Ovary (tissue), 9 donors: ENCODE data around the gene KXD1. TPM values are rescaled to one million over a fixed set of nuclear protein-coding genes. Genes with fewer than 3 reads are reported as not detected.
"Not testable (repeated sequence)": the region's sequence is repeated elsewhere in the genome, so short reads cannot be mapped to it uniquely, and the experiment has no call there.

ENCODE experiments used
- DNase-seq, 5 donors: peaks; one replicate each; pipeline ENCODE4 v3.0.0-alpha.2; 2019 to 2020
- H3K27ac ChIP-seq, 2 donors: fragments of 200-600 bp; one replicate each; pipeline versions ENCODE4 v1.5.1 to v1.8.0; 2019 to 2022
- H3K27me3 ChIP-seq: fragments of 200-600 bp; one replicate; pipeline ENCODE4 v1.8.0; 2022
- H3K36me3 ChIP-seq: fragments of 200-600 bp; sonication (generic); one replicate; pipeline ENCODE4 v1.5.1; 2019
- H3K4me1 ChIP-seq: one replicate; pipeline ENCODE4 v1.8.1; 2013; ENCODE audit warnings: mild to moderate bottlenecking, moderate library complexity; ENCODE audit not compliant: insufficient read depth
- H3K4me3 ChIP-seq: fragments of 200-600 bp; sonication (generic); one replicate; pipeline ENCODE4 v1.5.1; 2017
- H3K9me3 ChIP-seq, 2 donors: fragments of 200-600 bp in 1 of 2; sonication (generic) in 1 of 2; one replicate each; pipeline versions ENCODE4 v1.5.1 to v1.8.1; 2013 to 2019; ENCODE audit warnings: mild to moderate bottlenecking in 1 of 2, moderate library complexity in 1 of 2
- CTCF ChIP-seq, 3 donors: fragments of 450-650 bp in 2 of 3; fragments of 200-600 bp in 1 of 3; IDR thresholded peaks; one replicate each; pipeline versions ENCODE4 v1.5.1 to v1.8.0; 2016 to 2022; ENCODE audit warnings: antibody characterized with exemption in 3 of 3, mild to moderate bottlenecking in 1 of 3
- EP300 ChIP-seq: sonication (generic); formaldehyde crosslinking; IDR thresholded peaks from one replicate; pipeline ENCODE4 v1.6.1; 2017; ENCODE audit warnings: antibody characterized with exemption
- POLR2A ChIP-seq: fragments of 450-650 bp; IDR thresholded peaks from one replicate; pipeline ENCODE4 v1.6.1; 2017; ENCODE audit warnings: antibody characterized with exemption, mild to moderate bottlenecking, moderate library complexity
- WGBS, 3 donors: extraction: QIAGEN DNeasy Blood & Tissue Kit in 1 of 3; methylation state at CpG; one replicate each; pipeline versions ENCODE4 v1.1.5 to v1.1.7; 2013 to 2017; 5-methylcytosine and 5-hydroxymethylcytosine counted together
- intact Hi-C, 4 donors: fragments of 100-400 bp; cut with DNase I; formaldehyde crosslinking; loops; one replicate each; pipeline versions ENCODE4 v1.11.0 to v1.15.1; 2022 to 2023
- polyA plus RNA-seq, 2 donors: library from polyadenylated mRNA; stranded (reverse); fragments of 200-250 nt in 1 of 2; fragments of 350-450 nt in 1 of 2; fragmentation: Illumina TruSeq in 1 of 2; extraction: RNeasy Lipid Tissue Mini Kit (QIAGEN cat#74804) in 1 of 2; gene quantifications; one replicate each; pipeline ENCODE4 v1.2.3, GENCODE V29; 2013 to 2014
- total RNA-seq, 7 donors: library from RNA; depleted of rRNA in 2 of 7; stranded (reverse); fragments of >200 nt in 2 of 7; fragmentation: NEBNext Ultra II Directional in 3 of 7; extraction: Animal tissue kit (Norgen Biotek cat#: 25700) in 3 of 7; gene quantifications; one replicate each; pipeline versions ENCODE4 v1.1.0 to v1.2.4, GENCODE V29; 2016 to 2023
- donor health status: DM: no; HTN: no; CAD: no; lungs with moderate emphysema.
- donor health status: DM: no; HTN: no; CAD: no.
- donor health status: Bipolar disorder and iron deficiency.
- donor health status: DM: yes; HTN: yes; CAD: no.
- donor health status: DM: no; HTN: no; CAD: no.
- donor health status: DM: yes; HTN: yes; CAD: no.

KXD1 gene
- total and polyA plus RNA-seq, 9 donors, result 52.0 to 78.3 (median 65.9) TPM

- Histone ChIP-seq H3K9me3 (no peaks in the 10 kb centered on the region), H3K4me1 (no peaks in the 10 kb centered on the region), H3K27ac (no peak overlapping the region), H3K36me3 (no peaks in the 10 kb centered on the region), H3K27me3 (peaks cover 2% of the 10 kb centered on the region), H3K4me3 (no peak overlapping the region)
- intact Hi-C loops, result loop anchor here in 3 of 4 donors (5.0 to 10.0 kb wide), 4 partner anchors 75 to 255 kb away; partner anchors contain the start of gene CRTC1 (in 1 of the 3)
- WGBS, 3 donors, result 81 to 83% (median 82%) methylated on average over 16 to 20 of the region's 20 CpGs
- no peak for DNase-seq
- TF ChIP-seq CTCF (IDR thresholded peaks at IDR 0.05) (no peak), POLR2A (no peak), EP300 (no peak)
These were observed 41.8 kb downstream of the KXD1 start for GRCh38 chr19:18599485-18599884.

DNA sequence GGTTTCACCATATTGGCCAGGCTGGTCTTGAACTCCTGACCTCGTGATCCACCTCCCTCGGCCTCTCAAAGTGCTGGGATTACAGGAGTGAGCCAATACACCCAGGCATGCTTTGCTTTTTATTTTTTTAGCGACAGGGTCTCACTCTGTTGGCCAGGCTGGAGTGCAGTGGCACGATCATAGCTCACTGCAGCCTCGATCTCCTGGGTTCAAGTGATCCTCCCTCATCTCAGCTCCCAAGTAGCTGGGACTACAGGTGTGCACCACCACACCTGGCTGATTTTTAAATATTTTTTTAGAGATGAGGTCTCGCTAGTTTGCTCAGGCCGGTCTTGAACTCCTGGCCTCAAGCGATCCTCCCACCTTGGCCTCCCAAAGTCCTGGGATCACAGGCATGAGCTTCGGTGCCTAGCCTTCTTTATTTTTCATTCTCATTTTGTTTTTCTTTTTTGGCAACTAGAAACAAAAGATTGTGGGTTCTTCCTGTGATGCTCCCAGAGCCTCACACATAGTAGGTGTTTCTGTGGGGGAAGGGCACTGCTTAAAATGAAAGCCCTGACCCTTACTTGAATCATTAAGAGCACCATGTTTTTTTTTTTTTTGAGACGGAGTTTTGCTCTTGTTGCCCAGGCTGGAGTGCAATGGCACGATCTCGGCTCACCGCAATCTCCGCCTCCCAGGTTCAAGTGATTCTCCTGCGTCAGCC is 43.2 kb downstream of the KXD1 start:
- H3K4me3 ChIP-seq, H3K9me3 ChIP-seq, H3K36me3 ChIP-seq, DNase-seq, H3K27ac ChIP-seq, H3K27me3 ChIP-seq, H3K4me1 ChIP-seq, intact Hi-C loops: not testable (repeated sequence)
- WGBS, 3 donors, result 86 to 92% (median 90%) methylated on average over 15 of the region's 15 CpGs

DNA sequence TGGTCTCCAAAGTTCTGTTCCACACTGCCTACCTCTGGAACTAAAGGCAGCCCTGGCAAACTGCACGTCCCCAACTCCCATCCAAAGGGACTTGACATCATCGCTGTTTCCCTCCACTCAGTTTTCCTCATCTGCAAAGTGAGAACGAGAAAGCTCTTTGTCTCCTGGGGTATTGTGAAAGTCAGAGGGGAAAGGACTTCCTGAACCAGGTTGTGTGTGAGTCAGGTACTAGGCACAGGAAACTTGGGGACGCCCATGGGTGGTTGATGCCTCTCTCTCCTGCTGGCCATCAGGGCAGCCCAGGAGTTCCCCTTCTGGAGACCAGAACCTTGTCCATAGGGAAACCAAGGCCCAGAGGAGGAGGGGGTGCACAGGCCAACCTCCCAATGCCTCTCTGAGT is 44.2 kb downstream of the KXD1 start:
- H3K27me3 ChIP-seq, result peaks cover 2% of the 10 kb centered on the region
- intact Hi-C loops, result no loop called here
- no peak for TF ChIP-seq EP300
- TF ChIP-seq POLR2A, result no peak
- TF ChIP-seq CTCF (IDR thresholded peaks at IDR 0.05), result no peak
- DNase-seq, result no peak
- H3K4me3 ChIP-seq, result no peak overlapping the region
- H3K27ac ChIP-seq, result no peak overlapping the region
- H3K9me3 ChIP-seq, result no peaks in the 10 kb centered on the region
- H3K4me1 ChIP-seq, result no peaks in the 10 kb centered on the region
- WGBS, 3 donors, result 87 to 93% (median 89%) methylated on average over 4 of the region's 4 CpGs
- H3K36me3 ChIP-seq, result no peaks in the 10 kb centered on the region

GRCh38 chr19:18603255-18603957 is 45.7 kb downstream of the KXD1 start:
- H3K9me3 ChIP-seq, result no peaks in the 10 kb centered on the region
- WGBS, 3 donors, result 3 to 12% (median 7%) methylated on average over 9 to 31 of the region's 32 CpGs
- no peak overlapping the region for H3K27ac ChIP-seq
- no peaks in the 10 kb centered on the region for H3K4me1 ChIP-seq
- intact Hi-C loops, result no loop called here
- no peak for TF ChIP-seq POLR2A
- no peak for TF ChIP-seq CTCF (IDR thresholded peaks at IDR 0.05)
- no peak for TF ChIP-seq EP300
- peaks cover 6% of the 10 kb centered on the region for H3K27me3 ChIP-seq
- H3K4me3 ChIP-seq, result no peak overlapping the region
- DNase-seq, result no peak
- no peaks in the 10 kb centered on the region for H3K36me3 ChIP-seq
